LHCN-M2 (cell line): ENCODE measurements around the gene MYL10. TPM values are rescaled to one million over a fixed set of nuclear protein-coding genes. Genes with fewer than 3 reads are reported as not detected.

Source experiments
- DNase-seq: peaks from one replicate; pipeline ENCODE4 v3.0.0-alpha.2; 2012; ENCODE audit warnings: low read depth
- total RNA-seq: library from RNA; depleted of rRNA; stranded (reverse); fragments of >200 nt; gene quantifications from 2 replicates; pipeline ENCODE4 v1.2.3, GENCODE V29; 2014; rRNA removed

MYL10 gene
- total RNA-seq, 1 experiment from 2014 or later: 0.34 TPM

GRCh38 chr7:101572156-101572555 is 56.9 kb downstream of the MYL10 start:
- no peak for DNase-seq

GRCh38 chr7:101567230-101567629 is 61.9 kb downstream of the MYL10 start:
- DNase-seq: no peak

GRCh38 chr7:101565601-101566209 is 63.4 kb downstream of the MYL10 start:
- no peak for DNase-seq

GRCh38 chr7:101564778-101565211 is 64.3 kb downstream of the MYL10 start:
- DNase-seq: peak; percentile 18

GRCh38 chr7:101563943-101564777 is 64.9 kb downstream of the MYL10 start:
- no peak for DNase-seq

Other genes starting within 250 kb of the MYL10 start
- 26.4 and 33.3 TPM in 2 replicates for gene CUX1, start 188.3 kb upstream of the MYL10 start, total RNA-seq